AG09309 (cell line): ENCODE data around the gene SPSB2.

Experiments used
- DNase-seq: peaks from one replicate; pipeline ENCODE4 v3.0.0-alpha.2; 2010; ENCODE audit warnings: low read depth
- H3K4me3 ChIP-seq: 2 replicates; pipeline ENCODE4 v1.5.1; 2011; ENCODE audit warnings: mild to moderate bottlenecking, low read depth, low read length, moderate library complexity; ENCODE audit not compliant: control insufficient read depth
- CTCF ChIP-seq: IDR thresholded peaks from 2 replicates; pipeline ENCODE4 v1.5.1; 2011; ENCODE audit warnings: mild to moderate bottlenecking, low read depth, low read length, inconsistent platforms; ENCODE audit not compliant: insufficient read depth, control insufficient read depth; ENCODE audit errors: missing control alignments

The SPSB2 gene

DNA sequence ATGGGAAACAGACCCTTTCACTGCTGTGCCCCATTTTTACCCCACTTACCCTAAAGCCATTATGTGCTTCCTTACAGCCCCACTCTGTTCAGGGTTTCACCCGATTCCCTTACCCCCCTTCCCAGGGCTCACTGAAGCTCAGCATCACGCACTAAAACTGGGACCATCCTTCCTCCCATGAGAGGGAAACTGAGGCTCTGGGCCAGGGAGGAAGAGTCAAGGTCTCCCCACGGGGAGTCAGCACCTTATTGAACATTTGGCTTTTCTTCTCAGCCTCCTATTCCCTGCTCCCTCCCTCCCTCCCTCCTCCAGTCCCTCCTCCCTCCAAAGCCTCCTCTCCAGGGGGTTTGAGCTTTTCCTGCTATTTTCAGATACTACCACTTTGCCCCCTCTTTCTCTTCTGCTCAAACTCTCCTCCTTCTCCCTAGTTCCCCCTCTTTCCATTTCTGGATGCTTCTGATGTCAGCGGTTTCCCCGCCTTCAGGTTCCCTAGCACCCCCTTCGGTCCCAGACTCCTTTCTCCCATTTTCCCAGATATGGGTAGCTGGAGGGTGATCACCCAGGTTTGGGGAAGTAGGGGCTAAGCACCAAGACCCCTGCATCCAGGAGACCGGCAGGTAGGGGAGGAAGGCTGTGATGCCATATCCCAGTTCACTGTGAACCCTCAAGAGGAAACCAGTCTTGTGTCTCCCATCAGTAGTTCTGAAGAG, 50.5 kb downstream of the SPSB2 start:
- H3K4me3 ChIP-seq, result peak overlapping the region; percentile 62; the same call in 1 of the 2 replicates
- no peak for TF ChIP-seq CTCF
- DNase-seq, result no peak

- no peak for DNase-seq
- peak within 1 kb of the TSS; percentile 62 for H3K4me3 ChIP-seq
- no peak for TF ChIP-seq CTCF
Observed at GRCh38 chr12:6821591-6822425, 51.3 kb downstream of the SPSB2 start, which contains the start of gene GPR162. TSS of gene GPR162 (plus strand) at chr12:6821821. CDS start at chr12:6823899, 2,078 bp downstream.
